ENCODE measurements around the gene CCNB2.

The CCNB2 gene

GRCh38 chr15:59111251-59111650 lies 6.3 kb downstream of the CCNB2 start:
- Histone ChIP-seq H3K27ac (no peak overlapping the region), H3K4me2 (no peak overlapping the region), H3K36me3 (ENCODE audit: insufficient read depth) (peaks cover 3% of the 10 kb centered on the region; the same call in 1 of the 2 replicates), H3K9ac (no peak overlapping the region), H4K20me1 (ENCODE audit: insufficient read depth) (no peaks in the 10 kb centered on the region), H3K27me3 (ENCODE audit: insufficient read depth, low read depth) (no peaks in the 10 kb centered on the region), H3K79me2 (ENCODE audit: insufficient read depth, low read depth) (peaks cover 14% of the 10 kb centered on the region; the same call in 1 of the 2 replicates), H2AFZ (ENCODE audit: low read depth) (no peak overlapping the region), H3K4me3 (IDR thresholded peaks at IDR 0.05; ENCODE audit: insufficient read depth, low read depth, low read length) (no peak overlapping the region), H3K4me1 (ENCODE audit: low read depth, poor library complexity, severe bottlenecking) (peaks cover 9% of the 10 kb centered on the region)
- TF ChIP-seq CTCF (conservative IDR thresholded peaks at IDR 0.05; ENCODE audit: low read depth, low read length), result no peak

- no peak for TF ChIP-seq CTCF (conservative IDR thresholded peaks at IDR 0.05; ENCODE audit: low read depth, low read length)
- Histone ChIP-seq H3K4me1 (ENCODE audit: low read depth, poor library complexity, severe bottlenecking) (no peaks in the 10 kb centered on the region), H3K27me3 (ENCODE audit: insufficient read depth, low read depth) (no peaks in the 10 kb centered on the region), H3K79me2 (ENCODE audit: insufficient read depth, low read depth) (no peaks in the 10 kb centered on the region), H2AFZ (ENCODE audit: low read depth) (no peak overlapping the region), H3K9ac (no peak overlapping the region), H3K4me2 (no peak overlapping the region), H4K20me1 (ENCODE audit: insufficient read depth) (no peaks in the 10 kb centered on the region), H3K27ac (no peak overlapping the region), H3K36me3 (ENCODE audit: insufficient read depth) (peaks cover 13% of the 10 kb centered on the region; the same call in 1 of the 2 replicates), H3K4me3 (IDR thresholded peaks at IDR 0.05; ENCODE audit: insufficient read depth, low read depth, low read length) (no peak overlapping the region)
These were observed 10.1 kb downstream of the CCNB2 start for GRCh38 chr15:59115047-59115446.

- Histone ChIP-seq H3K36me3 (ENCODE audit: insufficient read depth) (peaks cover 13% of the 10 kb centered on the region; the same call in 1 of the 2 replicates), H3K27me3 (ENCODE audit: insufficient read depth, low read depth) (no peaks in the 10 kb centered on the region), H3K27ac (no peak overlapping the region), H3K4me2 (no peak overlapping the region), H3K4me1 (ENCODE audit: low read depth, poor library complexity, severe bottlenecking) (no peaks in the 10 kb centered on the region), H4K20me1 (ENCODE audit: insufficient read depth) (no peaks in the 10 kb centered on the region), H3K4me3 (IDR thresholded peaks at IDR 0.05; ENCODE audit: insufficient read depth, low read depth, low read length) (no peak overlapping the region), H3K79me2 (ENCODE audit: insufficient read depth, low read depth) (no peaks in the 10 kb centered on the region), H2AFZ (ENCODE audit: low read depth) (no peak overlapping the region), H3K9ac (no peak overlapping the region)
- TF ChIP-seq CTCF (conservative IDR thresholded peaks at IDR 0.05; ENCODE audit: low read depth, low read length), result no peak
These were observed 11.2 kb downstream of the CCNB2 start for GRCh38 chr15:59116141-59116540.

GRCh38 chr15:59116771-59117170 lies 11.8 kb downstream of the CCNB2 start:
- no peak overlapping the region for H3K9ac ChIP-seq
- H3K36me3 ChIP-seq (ENCODE audit: insufficient read depth), result peaks cover 13% of the 10 kb centered on the region; the same call in 1 of the 2 replicates
- no peak overlapping the region for H3K27ac ChIP-seq
- no peaks in the 10 kb centered on the region for H3K79me2 ChIP-seq (ENCODE audit: insufficient read depth, low read depth)
- H2AFZ ChIP-seq (ENCODE audit: low read depth), result no peak overlapping the region
- no peak overlapping the region for H3K4me2 ChIP-seq
- no peak overlapping the region for H3K4me3 ChIP-seq (IDR thresholded peaks at IDR 0.05; ENCODE audit: insufficient read depth, low read depth, low read length)
- TF ChIP-seq CTCF (conservative IDR thresholded peaks at IDR 0.05; ENCODE audit: low read depth, low read length), result no peak
- no peaks in the 10 kb centered on the region for H3K4me1 ChIP-seq (ENCODE audit: low read depth, poor library complexity, severe bottlenecking)
- no peaks in the 10 kb centered on the region for H3K27me3 ChIP-seq (ENCODE audit: insufficient read depth, low read depth)
- H4K20me1 ChIP-seq (ENCODE audit: insufficient read depth), result no peaks in the 10 kb centered on the region
